Endodermal cell (in vitro differentiated cells): Measurements from ENCODE around the gene PODN. TPM values are rescaled to one million over a fixed set of nuclear protein-coding genes. Genes with fewer than 3 reads are reported as not detected.

Experiments
- DNase-seq: peaks from one replicate; pipeline ENCODE4 v3.0.0-alpha.2; 2017
- H3K27ac ChIP-seq: 2 replicates; pipeline ENCODE4 v1.5.1; 2013; ENCODE audit warnings: mild to moderate bottlenecking, low read depth, low read length, moderate library complexity
- H3K27me3 ChIP-seq: 2 replicates; pipeline ENCODE4 v1.6.1; 2013; ENCODE audit warnings: mild to moderate bottlenecking, low read length, moderate library complexity; ENCODE audit not compliant: insufficient read depth, control insufficient read depth, poor library complexity, severe bottlenecking
- H3K36me3 ChIP-seq: 2 replicates; pipeline ENCODE4 v1.7.0; 2013; ENCODE audit warnings: mild to moderate bottlenecking, low read length, moderate library complexity; ENCODE audit not compliant: control insufficient read depth, insufficient read depth
- H3K4me1 ChIP-seq: one replicate; pipeline ENCODE4 v1.7.0; 2013; ENCODE audit warnings: low read length; ENCODE audit not compliant: control insufficient read depth, insufficient read depth
- H3K4me3 ChIP-seq: 2 replicates; pipeline ENCODE4 v1.5.1; 2013; ENCODE audit warnings: mild to moderate bottlenecking, low read length, moderate library complexity
- H3K9ac ChIP-seq: 2 replicates; pipeline ENCODE4 v1.6.1; 2013; ENCODE audit warnings: mild to moderate bottlenecking, low read length, moderate library complexity; ENCODE audit not compliant: poor library complexity, severe bottlenecking; ENCODE audit errors: extremely low read depth
- H3K9me3 ChIP-seq: 2 replicates; pipeline ENCODE4 v1.6.1; 2013; ENCODE audit warnings: mild to moderate bottlenecking, low read length, moderate library complexity; ENCODE audit not compliant: control insufficient read depth
- H3K27ac Mint-ChIP-seq: 2 replicates; pipeline ENCODE4 v1.8.0; 2020; ENCODE audit warnings: mixed read lengths
- H3K27me3 Mint-ChIP-seq: 2 replicates; pipeline ENCODE4 v1.8.0; 2021; ENCODE audit warnings: mild to moderate bottlenecking, mixed read lengths; ENCODE audit not compliant: insufficient read depth
- H3K36me3 Mint-ChIP-seq: 2 replicates; pipeline ENCODE4 v1.8.0; 2020; ENCODE audit warnings: low read depth, mixed read lengths
- H3K4me1 Mint-ChIP-seq: 2 replicates; pipeline ENCODE4 v1.8.0; 2020; ENCODE audit warnings: mixed read lengths
- H3K4me3 Mint-ChIP-seq: 2 replicates; pipeline ENCODE4 v1.8.0; 2020; ENCODE audit warnings: mild to moderate bottlenecking, moderate library complexity, mixed read lengths
- H3K9me3 Mint-ChIP-seq: 2 replicates; pipeline ENCODE4 v1.8.0; 2020; ENCODE audit warnings: mild to moderate bottlenecking, mixed read lengths
- CTCF ChIP-seq: fragments of 200-600 bp; sonication (generic); conservative IDR thresholded peaks from 2 replicates; pipeline ENCODE4 v1.5.0; 2021; ENCODE audit warnings: antibody characterized with exemption, mild to moderate bottlenecking
- WGBS, 2 experiments: methylation state at CpG; one replicate each; pipeline versions ENCODE4 v1.1.5 to v1.1.7; 2013; ENCODE audit warnings: missing lambda C conversion rate in 2 of 2, mixed read lengths in 1 of 2; ENCODE audit not compliant: insufficient coverage in 1 of 2, insufficient read length in 1 of 2; 5-methylcytosine and 5-hydroxymethylcytosine counted together
- total RNA-seq, 2 donors: library from RNA; stranded (reverse); fragmentation: NEBNext Ultra II Directional in 1 of 2; extraction: Animal tissue kit (Norgen Biotek cat#: 25700) in 1 of 2; gene quantifications; 2 replicates in 1 of 2; 3 replicates in 1 of 2; pipeline ENCODE4 v1.2.1, GENCODE V29; 2021

The PODN gene
- total RNA-seq, 2 donors from 2014 or later: 3.0 to 3.6 TPM

GRCh38 chr1:53131590-53131938 is 69.6 kb downstream of the PODN start:
- peaks cover under 1% of the 10 kb centered on the region for H3K9me3 Mint-ChIP-seq
- 83 to 90% methylated on average over 2 of the region's 2 CpGs for WGBS, 2 experiments
- H3K36me3 Mint-ChIP-seq: no peaks in the 10 kb centered on the region
- H3K4me1 Mint-ChIP-seq: peaks cover 20% of the 10 kb centered on the region
- H3K27me3 Mint-ChIP-seq: peaks cover 37% of the 10 kb centered on the region
- DNase-seq: peak; percentile 12
- Histone ChIP-seq H3K4me3 (no peak overlapping the region), H3K4me1 (no peaks in the 10 kb centered on the region), H3K27ac (no peak overlapping the region), H3K9ac (no peak overlapping the region), H3K9me3 (no peaks in the 10 kb centered on the region), H3K27me3 (no peaks in the 10 kb centered on the region), H3K36me3 (no peaks in the 10 kb centered on the region)
- no peak overlapping the region for H3K27ac Mint-ChIP-seq
- no peak for TF ChIP-seq CTCF
- no peak overlapping the region for H3K4me3 Mint-ChIP-seq

- H3K27ac Mint-ChIP-seq: no peak overlapping the region
- WGBS, 2 experiments: 87 to 88% methylated on average over 7 to 8 of the region's 8 CpGs
- H3K27ac ChIP-seq: no peak overlapping the region
Measured at GRCh38 chr1:53132176-53132575, 70.2 kb downstream of the PODN start.

GRCh38 chr1:53133261-53134041 is 71.4 kb downstream of the PODN start:
- Histone ChIP-seq H3K27me3 (no peaks in the 10 kb centered on the region), H3K9me3 (peaks cover 12% of the 10 kb centered on the region), H3K4me3 (no peak overlapping the region), H3K36me3 (no peaks in the 10 kb centered on the region), H3K27ac (no peak overlapping the region), H3K4me1 (no peaks in the 10 kb centered on the region), H3K9ac (no peak overlapping the region)
- TF ChIP-seq CTCF: no peak
- Mint-ChIP-seq H3K27me3 (peaks cover 30% of the 10 kb centered on the region), H3K4me3 (no peak overlapping the region), H3K9me3 (peaks cover 15% of the 10 kb centered on the region), H3K27ac (no peak overlapping the region), H3K36me3 (peaks cover 2% of the 10 kb centered on the region), H3K4me1 (peaks cover 20% of the 10 kb centered on the region)
- 88 to 89% methylated on average over 7 to 8 of the region's 9 CpGs for WGBS, 2 experiments
- DNase-seq: peak; percentile 40

More at GRCh38 chr1:53132176-53132575, 70.2 kb downstream of the PODN start:
- TF ChIP-seq CTCF: no peak
- Histone ChIP-seq H3K27me3 (no peaks in the 10 kb centered on the region), H3K9me3 (peaks cover 2% of the 10 kb centered on the region), H3K9ac (no peak overlapping the region), H3K36me3 (no peaks in the 10 kb centered on the region), H3K4me1 (no peaks in the 10 kb centered on the region), H3K4me3 (no peak overlapping the region)
- Mint-ChIP-seq H3K9me3 (peaks cover 4% of the 10 kb centered on the region), H3K4me1 (peaks cover 20% of the 10 kb centered on the region), H3K27me3 (peaks cover 35% of the 10 kb centered on the region), H3K36me3 (no peaks in the 10 kb centered on the region), H3K4me3 (no peak overlapping the region)
- peak; percentile 26 for DNase-seq
